AG09319 (cell line): ENCODE measurements around the gene ZGPAT.

Experiments used
- DNase-seq: peaks from one replicate; pipeline ENCODE4 v3.0.0-alpha.2; 2010; ENCODE audit warnings: low read depth; ENCODE audit errors: extremely low read depth
- TF ChIP-seq, protein P1 (sequence below): IDR thresholded peaks from 2 replicates; pipeline ENCODE4 v1.5.1; 2011; ENCODE audit warnings: low read depth, mild to moderate bottlenecking, inconsistent platforms, low read length, moderate library complexity

The ZGPAT gene

GRCh38 chr20:63778857-63779256 lies 71.0 kb downstream of the ZGPAT start:
- no peak for DNase-seq
- TF ChIP-seq, protein P1, sequence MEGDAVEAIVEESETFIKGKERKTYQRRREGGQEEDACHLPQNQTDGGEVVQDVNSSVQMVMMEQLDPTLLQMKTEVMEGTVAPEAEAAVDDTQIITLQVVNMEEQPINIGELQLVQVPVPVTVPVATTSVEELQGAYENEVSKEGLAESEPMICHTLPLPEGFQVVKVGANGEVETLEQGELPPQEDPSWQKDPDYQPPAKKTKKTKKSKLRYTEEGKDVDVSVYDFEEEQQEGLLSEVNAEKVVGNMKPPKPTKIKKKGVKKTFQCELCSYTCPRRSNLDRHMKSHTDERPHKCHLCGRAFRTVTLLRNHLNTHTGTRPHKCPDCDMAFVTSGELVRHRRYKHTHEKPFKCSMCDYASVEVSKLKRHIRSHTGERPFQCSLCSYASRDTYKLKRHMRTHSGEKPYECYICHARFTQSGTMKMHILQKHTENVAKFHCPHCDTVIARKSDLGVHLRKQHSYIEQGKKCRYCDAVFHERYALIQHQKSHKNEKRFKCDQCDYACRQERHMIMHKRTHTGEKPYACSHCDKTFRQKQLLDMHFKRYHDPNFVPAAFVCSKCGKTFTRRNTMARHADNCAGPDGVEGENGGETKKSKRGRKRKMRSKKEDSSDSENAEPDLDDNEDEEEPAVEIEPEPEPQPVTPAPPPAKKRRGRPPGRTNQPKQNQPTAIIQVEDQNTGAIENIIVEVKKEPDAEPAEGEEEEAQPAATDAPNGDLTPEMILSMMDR = no peak

- no peak for DNase-seq
- TF ChIP-seq, protein P1 = no peak
Measured at GRCh38 chr20:63781181-63781580, 73.3 kb downstream of the ZGPAT start.

- no peak for DNase-seq
- TF ChIP-seq, protein P1 = no peak
Measured at GRCh38 chr20:63782051-63782471, 74.2 kb downstream of the ZGPAT start.

DNA sequence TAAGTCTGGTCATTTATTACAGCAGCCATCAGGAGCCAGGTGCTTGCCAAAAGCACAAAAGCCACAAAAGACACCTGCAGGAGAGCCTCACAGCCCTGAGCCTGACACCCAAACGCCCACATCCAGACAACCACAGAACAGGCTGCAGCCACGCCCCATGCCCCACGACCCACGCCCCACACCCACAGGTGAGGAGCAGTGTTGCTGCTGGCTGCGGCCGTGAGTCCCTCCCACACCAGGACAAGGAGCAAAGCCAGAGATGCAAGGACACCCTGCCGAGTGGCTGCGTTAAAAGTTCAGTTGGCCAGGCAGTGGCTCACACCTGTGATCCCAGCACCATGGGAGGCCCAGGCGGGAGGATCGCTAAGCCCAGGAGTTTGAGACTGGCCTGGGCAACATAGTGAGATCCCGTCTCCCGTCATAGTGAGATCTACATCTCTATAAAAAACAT lies 74.7 kb downstream of the ZGPAT start:
- DNase-seq = no peak
- TF ChIP-seq, protein P1 = no peak

DNA sequence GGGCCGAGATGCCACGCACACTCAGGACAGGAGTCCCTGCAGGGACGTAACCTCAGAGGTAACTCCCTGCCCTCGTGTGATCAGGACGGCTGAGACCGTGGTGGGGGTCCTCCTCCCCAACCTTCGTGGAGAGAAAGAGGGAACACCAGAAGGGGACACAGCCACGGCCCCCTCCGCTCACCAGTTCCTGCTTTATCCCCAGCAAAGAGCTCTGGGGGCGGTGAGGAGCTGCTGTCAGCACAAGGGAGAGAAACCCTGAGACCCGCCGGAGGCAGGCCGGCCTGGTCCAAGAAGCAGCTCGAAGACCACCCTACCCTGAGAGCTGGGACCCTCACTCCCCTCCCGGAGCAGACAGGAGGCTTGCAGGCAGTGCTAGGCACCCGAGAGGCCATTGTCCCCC lies 76.1 kb downstream of the ZGPAT start:
- TF ChIP-seq, protein P1 = no peak
- DNase-seq = no peak

GRCh38 chr20:63785691-63786131 lies 77.9 kb downstream of the ZGPAT start:
- TF ChIP-seq, protein P1 = no peak
- no peak for DNase-seq
